Activated CD4-positive, alpha-beta T cell treated with anti-CD3 and anti-CD28 coated beads, Interleukin-10, Interleukin-2, amounts not matched to agents 100 ng/mL and 50 ng/mL, durations not matched to agents 16 hours and 8 hours (primary cell): ENCODE measurements around the gene SPIRE1.
"Not testable (repeated sequence)": the region's sequence is repeated elsewhere in the genome, so short reads cannot be mapped to it uniquely, and the experiment has no call there.

Source experiments
- DNase-seq: peaks from one replicate; pipeline ENCODE4 v3.0.0-alpha.2; 2020

Gene SPIRE1

GRCh38 chr18:12645254-12645653 lies 12.7 kb downstream of the SPIRE1 start:
- no peak for DNase-seq

- DNase-seq, result not testable (repeated sequence)
Measured at GRCh38 chr18:12643756-12644155, 14.2 kb downstream of the SPIRE1 start.

GRCh38 chr18:12640881-12641200 lies 17.1 kb downstream of the SPIRE1 start:
- no peak for DNase-seq

GRCh38 chr18:12639990-12640880 lies 17.7 kb downstream of the SPIRE1 start:
- no peak for DNase-seq

GRCh38 chr18:12638644-12639124 lies 19.2 kb downstream of the SPIRE1 start:
- DNase-seq, result no peak

- DNase-seq, result no peak
Measured at GRCh38 chr18:12637901-12638643, 19.8 kb downstream of the SPIRE1 start.

- DNase-seq, result no peak
Measured at GRCh38 chr18:12637393-12637792, 20.5 kb downstream of the SPIRE1 start.

- no peak for DNase-seq
Measured at GRCh38 chr18:12631831-12632477, 26.0 kb downstream of the SPIRE1 start.

- no peak for DNase-seq
Measured at GRCh38 chr18:12630136-12630535, 27.8 kb downstream of the SPIRE1 start.

GRCh38 chr18:12628706-12629702 lies 28.9 kb downstream of the SPIRE1 start:
- peak; percentile 46 for DNase-seq

GRCh38 chr18:12627199-12627598 lies 30.7 kb downstream of the SPIRE1 start:
- not testable (repeated sequence) for DNase-seq

GRCh38 chr18:12625241-12625640 lies 32.7 kb downstream of the SPIRE1 start:
- DNase-seq, result no peak

GRCh38 chr18:12621742-12622306 lies 36.1 kb downstream of the SPIRE1 start:
- DNase-seq, result no peak

- DNase-seq, result no peak
Measured at GRCh38 chr18:12615748-12616147, 42.2 kb downstream of the SPIRE1 start.

GRCh38 chr18:12608301-12608700 lies 49.6 kb downstream of the SPIRE1 start:
- DNase-seq, result no peak

- no peak for DNase-seq
Measured at GRCh38 chr18:12606592-12607315, 51.2 kb downstream of the SPIRE1 start.

- DNase-seq, result no peak
Measured at GRCh38 chr18:12604445-12605007, 53.4 kb downstream of the SPIRE1 start.

GRCh38 chr18:12599966-12600365 lies 57.9 kb downstream of the SPIRE1 start:
- DNase-seq, result no peak

- no peak for DNase-seq
Measured at GRCh38 chr18:12599543-12599942, 58.4 kb downstream of the SPIRE1 start.

GRCh38 chr18:12598181-12598930 lies 59.6 kb downstream of the SPIRE1 start:
- DNase-seq, result no peak
